Epithelial cell of proximal tubule (primary cell): ENCODE data around the gene CDH23. TPM values are rescaled to one million over a fixed set of nuclear protein-coding genes. Genes with fewer than 3 reads are reported as not detected.

Source experiments
- DNase-seq: peaks from one replicate; pipeline ENCODE4 v3.0.0-alpha.2; 2011; ENCODE audit warnings: low read depth
- H3K4me3 ChIP-seq: 2 replicates; pipeline ENCODE4 v1.5.1; 2011; ENCODE audit warnings: low read depth, mild to moderate bottlenecking, low read length
- CTCF ChIP-seq: conservative IDR thresholded peaks from 2 replicates; pipeline ENCODE4 v1.5.1; 2012; ENCODE audit warnings: low read depth, mild to moderate bottlenecking, low read length
- total RNA-seq: library from RNA; depleted of rRNA; stranded (reverse); fragments of >200 nt; gene quantifications from 2 replicates; pipeline ENCODE4 v1.2.3, GENCODE V29; 2015

CDH23 gene
- total RNA-seq, 1 donor from 2014 or later, result under 0.01 TPM

- no peak overlapping the region for H3K4me3 ChIP-seq
- no peak for DNase-seq
- TF ChIP-seq CTCF, result no peak
Observed at GRCh38 chr10:71419002-71419540, 22.4 kb downstream of the CDH23 start.

GRCh38 chr10:71419750-71420149 lies 23.0 kb downstream of the CDH23 start:
- DNase-seq, result no peak
- H3K4me3 ChIP-seq, result no peak overlapping the region
- TF ChIP-seq CTCF, result no peak

GRCh38 chr10:71421075-71421434 lies 24.3 kb downstream of the CDH23 start:
- no peak overlapping the region for H3K4me3 ChIP-seq
- no peak for TF ChIP-seq CTCF
- DNase-seq, result no peak

GRCh38 chr10:71423250-71423649 lies 26.5 kb downstream of the CDH23 start:
- no peak for TF ChIP-seq CTCF
- DNase-seq, result no peak
- no peak overlapping the region for H3K4me3 ChIP-seq

GRCh38 chr10:71423901-71424300 lies 27.2 kb downstream of the CDH23 start:
- no peak overlapping the region for H3K4me3 ChIP-seq
- TF ChIP-seq CTCF, result no peak
- no peak for DNase-seq

- no peak for TF ChIP-seq CTCF
- no peak for DNase-seq
- no peak overlapping the region for H3K4me3 ChIP-seq
Observed at GRCh38 chr10:71424496-71425194, 27.9 kb downstream of the CDH23 start.

GRCh38 chr10:71426058-71426605 lies 29.4 kb downstream of the CDH23 start:
- H3K4me3 ChIP-seq, result no peak overlapping the region
- no peak for DNase-seq
- no peak for TF ChIP-seq CTCF
